GM19025 (cell line): ENCODE measurements around the gene SNTG2.
"Not testable (repeated sequence)": the region's sequence is repeated elsewhere in the genome, so short reads cannot be mapped to it uniquely, and the experiment has no call there.

Source experiments
- ATAC-seq: cut with Tn5 transposase; IDR thresholded peaks from one replicate; pipeline ENCODE4 v1.9.1; 2021; ENCODE audit warnings: mild to moderate bottlenecking, low read depth, moderate library complexity; ENCODE audit not compliant: unreplicated experiment

Gene SNTG2

GRCh38 chr2:1341404-1342120 is 390.9 kb downstream of the SNTG2 start:
- ATAC-seq: no peak

GRCh38 chr2:1348789-1349188 is 398.1 kb downstream of the SNTG2 start:
- no peak for ATAC-seq

GRCh38 chr2:1350111-1350510 is 399.5 kb downstream of the SNTG2 start:
- no peak for ATAC-seq

- no peak for ATAC-seq
Observed at GRCh38 chr2:1353124-1353523, 402.5 kb downstream of the SNTG2 start.

GRCh38 chr2:1353543-1353942 is 402.9 kb downstream of the SNTG2 start:
- no peak for ATAC-seq

- ATAC-seq: no peak
Observed at GRCh38 chr2:1360144-1360543, 409.5 kb downstream of the SNTG2 start.

- no peak for ATAC-seq
Observed at GRCh38 chr2:1360557-1361250, 410.1 kb downstream of the SNTG2 start.

- ATAC-seq: no peak
Observed at GRCh38 chr2:1363367-1363766, 412.7 kb downstream of the SNTG2 start.

GRCh38 chr2:1366546-1367134 is 416.0 kb downstream of the SNTG2 start:
- ATAC-seq: no peak

- no peak for ATAC-seq
Observed at GRCh38 chr2:1367601-1368000, 417.0 kb downstream of the SNTG2 start.

- no peak for ATAC-seq
Observed at GRCh38 chr2:1369905-1370304, 419.3 kb downstream of the SNTG2 start.

GRCh38 chr2:1370461-1370860 is 419.8 kb downstream of the SNTG2 start:
- no peak for ATAC-seq

- ATAC-seq: no peak
Observed at GRCh38 chr2:1371082-1371481, 420.4 kb downstream of the SNTG2 start.

- no peak for ATAC-seq
Observed at GRCh38 chr2:1373830-1374229, 423.2 kb downstream of the SNTG2 start.

GRCh38 chr2:1374287-1374686 is 423.6 kb downstream of the SNTG2 start:
- ATAC-seq: no peak

GRCh38 chr2:1375794-1376193 is 425.1 kb downstream of the SNTG2 start:
- no peak for ATAC-seq

- no peak for ATAC-seq
Observed at GRCh38 chr2:1377473-1377872, 426.8 kb downstream of the SNTG2 start.

- ATAC-seq: no peak
Observed at GRCh38 chr2:1378456-1379150, 428.0 kb downstream of the SNTG2 start.

- no peak for ATAC-seq
Observed at GRCh38 chr2:1381644-1382043, 431.0 kb downstream of the SNTG2 start.

- not testable (repeated sequence) for ATAC-seq
Observed at GRCh38 chr2:1387954-1388725, 437.5 kb downstream of the SNTG2 start.
